Lung (tissue), 12 donors: Measurements from ENCODE around the gene TBCEL. TPM values are rescaled to one million over a fixed set of nuclear protein-coding genes. Genes with fewer than 3 reads are reported as not detected.
A peak's percentile ranks its signal among the peaks of the same experiment; 100 is the strongest.

Experiments
- ATAC-seq: fragments of 200-7000 bp; cut with Tn5 transposase; one replicate; pipeline ENCODE4 v1.9.1; 2020; ENCODE audit warnings: moderate number of reproducible peaks; ENCODE audit not compliant: insufficient read depth, low FRiP score
- DNase-seq, 3 donors: peaks; one replicate each; pipeline ENCODE4 v3.0.0-alpha.2; 2013 to 2017
- H3K27ac ChIP-seq, 2 donors: one replicate each; pipeline ENCODE4 v1.5.1; 2013; ENCODE audit warnings: mild to moderate bottlenecking in 2 of 2, moderate library complexity in 2 of 2, control low read depth in 1 of 2, inconsistent platforms in 1 of 2, low read depth in 1 of 2, low read length in 1 of 2
- H3K27me3 ChIP-seq, 3 donors: one replicate each; pipeline ENCODE4 v1.5.1; 2013; ENCODE audit warnings: low read length in 2 of 3; ENCODE audit not compliant: control insufficient read depth in 3 of 3, insufficient read depth in 3 of 3
- H3K36me3 ChIP-seq, 4 donors: one replicate each; pipeline ENCODE4 v1.5.1; 2013; ENCODE audit warnings: low read length in 4 of 4, mild to moderate bottlenecking in 1 of 4, moderate library complexity in 1 of 4; ENCODE audit not compliant: control insufficient read depth in 4 of 4, insufficient read depth in 4 of 4
- H3K4me1 ChIP-seq, 5 donors: one replicate each; pipeline ENCODE4 v1.5.1; 2013; ENCODE audit warnings: low read length in 5 of 5, mild to moderate bottlenecking in 2 of 5, moderate library complexity in 1 of 5; ENCODE audit not compliant: control insufficient read depth in 5 of 5, insufficient read depth in 5 of 5
- H3K4me3 ChIP-seq: one replicate; pipeline ENCODE4 v1.5.1; 2013; ENCODE audit warnings: mild to moderate bottlenecking, control low read depth, moderate library complexity
- H3K9ac ChIP-seq, 2 donors: one replicate each; pipeline ENCODE4 v1.5.1; 2013; ENCODE audit warnings: low read length in 2 of 2, control low read depth in 1 of 2; ENCODE audit not compliant: insufficient read depth in 1 of 2
- H3K9me3 ChIP-seq, 4 donors: one replicate each; pipeline ENCODE4 v1.5.1; 2013; ENCODE audit warnings: low read length in 3 of 4, mild to moderate bottlenecking in 1 of 4, moderate library complexity in 1 of 4; ENCODE audit not compliant: control insufficient read depth in 4 of 4, insufficient read depth in 3 of 4
- CTCF ChIP-seq: IDR thresholded peaks from 2 replicates; pipeline ENCODE4 v1.5.1; 2012; ENCODE audit warnings: mild to moderate bottlenecking; ENCODE audit errors: control extremely low read depth, extremely low read depth
- WGBS, 2 donors: extraction: QIAGEN DNeasy Blood & Tissue Kit; methylation state at CpG; one replicate each; pipeline ENCODE4 v1.1.7; 2013; 5-methylcytosine and 5-hydroxymethylcytosine counted together
- polyA plus RNA-seq, 2 donors: library from polyadenylated mRNA; stranded (reverse); fragments of 200-250 nt; gene quantifications; one replicate each; pipeline ENCODE4 v1.2.1, GENCODE V29; 2013
- total RNA-seq, 2 donors: library from RNA; depleted of rRNA in 1 of 2; stranded (reverse); fragments of >200 nt in 1 of 2; gene quantifications; one replicate each; pipeline ENCODE4 v1.2.1, GENCODE V29; 2014 to 2021
- donor health status: control.
- donor health status: control.
- donor health status: Bipolar disorder and iron deficiency.
- donor health status: healthy.
- donor health status: DM: yes; HTN: yes; CAD: no.

The TBCEL gene
- total and polyA plus RNA-seq, 4 donors: 5.0 to 73.2 (median 17.5) TPM

DNA sequence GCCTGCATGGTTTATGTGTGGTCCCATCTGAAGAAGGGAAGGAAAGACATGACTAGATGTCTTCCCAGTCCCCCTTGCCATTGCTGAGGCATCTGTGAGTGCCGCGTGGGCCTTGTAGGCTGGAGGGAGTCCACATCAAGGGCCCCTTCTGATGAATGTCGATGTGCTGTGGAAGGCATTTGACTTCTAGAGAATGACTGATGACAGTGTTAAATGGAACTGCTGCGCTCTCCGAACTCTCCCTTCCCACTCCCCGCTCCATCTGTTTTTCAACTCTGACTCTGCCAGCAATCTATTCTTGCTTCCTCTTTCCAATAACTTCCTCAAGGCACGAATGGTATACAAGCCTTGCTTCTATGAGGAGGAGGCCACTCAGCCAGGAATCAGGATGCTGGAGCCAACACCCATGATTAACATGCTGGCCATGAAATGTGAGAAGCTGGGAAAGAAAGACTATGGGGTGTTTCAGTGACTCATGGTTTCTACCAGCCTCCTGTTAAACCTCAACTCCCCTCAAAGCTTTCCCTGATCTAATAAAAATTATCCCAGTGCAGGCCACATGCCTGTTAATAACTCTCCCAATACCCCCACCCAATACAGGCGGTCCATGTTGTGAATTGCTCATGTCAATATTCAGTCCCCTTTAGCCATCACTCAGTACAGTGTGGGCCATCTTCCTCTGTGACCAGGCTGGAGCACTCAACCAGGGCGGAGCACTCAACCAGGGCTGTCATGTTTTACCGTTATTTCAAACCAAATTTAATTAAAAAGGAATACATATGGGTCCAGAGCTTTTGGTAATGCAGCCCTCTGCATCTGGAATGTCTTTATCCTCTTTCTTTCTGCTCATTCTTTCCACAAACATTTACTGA is 46.4 kb upstream of the TBCEL start:
- Histone ChIP-seq H3K27me3 (no peaks in the 10 kb centered on the region), H3K4me3 (no peak overlapping the region), H3K4me1 (peaks cover 0 to 12% (median 0%) of the 10 kb centered on the region in 5 donors), H3K9me3 (peaks cover 0 to 2% (median 0%) of the 10 kb centered on the region in 4 donors), H3K27ac (no peak overlapping the region), H3K36me3 (no peaks in the 10 kb centered on the region), H3K9ac (no peak overlapping the region)
- no peak for TF ChIP-seq CTCF
- DNase-seq (no peak), ATAC-seq (no peak)
- WGBS, 2 donors: 77 to 81% methylated on average over 10 of the region's 10 CpGs

DNA sequence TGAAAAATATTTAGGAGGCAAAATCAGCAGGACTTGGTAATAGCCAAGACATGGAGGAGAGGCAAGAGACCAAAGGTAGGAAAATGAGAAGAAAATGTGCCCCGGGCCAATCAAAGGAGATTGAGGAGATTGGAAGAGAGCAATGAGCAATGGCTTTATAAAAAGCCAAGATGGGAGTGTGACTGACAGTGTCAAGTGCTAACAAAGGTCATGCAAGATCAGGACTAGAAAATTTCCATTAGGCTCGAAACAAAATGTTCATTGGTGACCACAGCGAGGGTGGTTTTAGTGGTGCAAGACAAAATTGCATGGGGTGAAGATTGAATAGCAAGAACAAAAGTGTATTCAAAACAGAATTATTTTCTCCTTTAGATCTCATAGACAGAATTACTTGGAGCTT is 45.2 kb upstream of the TBCEL start:
- no peaks in the 10 kb centered on the region for H3K36me3 ChIP-seq
- no peaks in the 10 kb centered on the region for H3K27me3 ChIP-seq
- ATAC-seq: no peak
- no peak for DNase-seq
- WGBS, 2 donors: 79 to 87% methylated on average over 3 of the region's 3 CpGs
- no peak overlapping the region for H3K27ac ChIP-seq
- no peak for TF ChIP-seq CTCF
- H3K4me3 ChIP-seq: no peak overlapping the region
- H3K9ac ChIP-seq: no peak overlapping the region
- peaks cover 0 to 2% (median 0%) of the 10 kb centered on the region in 4 donors for H3K9me3 ChIP-seq
- H3K4me1 ChIP-seq: peaks cover 0 to 12% (median 0%) of the 10 kb centered on the region in 5 donors

GRCh38 chr11:120985718-120986569 is 38.0 kb upstream of the TBCEL start:
- 3 to 4% methylated on average over 48 to 72 of the region's 72 CpGs for WGBS, 2 donors
- no peak overlapping the region for H3K9ac ChIP-seq
- peak; percentile 84 for ATAC-seq

More at GRCh38 chr11:120985718-120986569, 38.0 kb upstream of the TBCEL start:
- no peak for TF ChIP-seq CTCF
- Histone ChIP-seq H3K36me3 (no peaks in the 10 kb centered on the region), H3K4me3 (peak overlapping the region; percentile 32), H3K4me1 (peaks cover 0 to 49% (median 28%) of the 10 kb centered on the region in 5 donors), H3K27me3 (no peaks in the 10 kb centered on the region), H3K27ac (no peak overlapping the region), H3K9me3 (no peaks in the 10 kb centered on the region)
- peak; percentile 89 to 92 (median 91) for DNase-seq
